ENCODE data around the gene RNF113B.

GRCh38 chr13:98172590-98173422, 4.3 kb downstream of the RNF113B start:
- TF ChIP-seq CTCF (conservative IDR thresholded peaks at IDR 0.05; ENCODE audit: low read length) (no peak), EZH2phosphoT487 (IDR thresholded peaks at IDR 0.05; ENCODE audit: borderline replicate concordance, low read depth, low read length) (no peak)

Data from OCI-LY7 (cell line).